ENCODE results near the gene PRICKLE2.

The PRICKLE2 gene

GRCh38 chr3:64190517-64191515 lies 34.5 kb downstream of the PRICKLE2 start:
- TF ChIP-seq CTCF (IDR thresholded peaks at IDR 0.05; ENCODE audit: control insufficient read depth, extremely low read depth, insufficient read depth) = no peak
- DNase-seq (ENCODE audit: low read depth) = no peak

GRCh38 chr3:64188810-64189560 lies 36.3 kb downstream of the PRICKLE2 start:
- TF ChIP-seq CTCF (IDR thresholded peaks at IDR 0.05; ENCODE audit: control insufficient read depth, extremely low read depth, insufficient read depth) = no peak
- peak; percentile 44 for DNase-seq (ENCODE audit: low read depth)
- no peak overlapping the region for H3K4me3 ChIP-seq (ENCODE audit: low read depth, low read length)

More at GRCh38 chr3:64190517-64191515, 34.5 kb downstream of the PRICKLE2 start:
- no peak overlapping the region for H3K4me3 ChIP-seq (ENCODE audit: low read depth, low read length)

- DNase-seq (ENCODE audit: low read depth) = peak; percentile 82
- TF ChIP-seq CTCF (IDR thresholded peaks at IDR 0.05; ENCODE audit: control insufficient read depth, extremely low read depth, insufficient read depth) = no peak
These were observed 38.0 kb downstream of the PRICKLE2 start for GRCh38 chr3:64187065-64187959.

GRCh38 chr3:64186667-64187064 lies 38.6 kb downstream of the PRICKLE2 start:
- TF ChIP-seq CTCF (IDR thresholded peaks at IDR 0.05; ENCODE audit: control insufficient read depth, extremely low read depth, insufficient read depth) = no peak
- DNase-seq (ENCODE audit: low read depth) = no peak
- no peak overlapping the region for H3K4me3 ChIP-seq (ENCODE audit: low read depth, low read length)

More at GRCh38 chr3:64187065-64187959, 38.0 kb downstream of the PRICKLE2 start:
- no peak overlapping the region for H3K4me3 ChIP-seq (ENCODE audit: low read depth, low read length)

- TF ChIP-seq CTCF (IDR thresholded peaks at IDR 0.05; ENCODE audit: control insufficient read depth, extremely low read depth, insufficient read depth) = no peak
- no peak overlapping the region for H3K4me3 ChIP-seq (ENCODE audit: low read depth, low read length)
- no peak for DNase-seq (ENCODE audit: low read depth)
These were observed 39.8 kb downstream of the PRICKLE2 start for GRCh38 chr3:64185436-64185835.

GRCh38 chr3:64184621-64185020 lies 40.6 kb downstream of the PRICKLE2 start:
- no peak for TF ChIP-seq CTCF (IDR thresholded peaks at IDR 0.05; ENCODE audit: control insufficient read depth, extremely low read depth, insufficient read depth)
- H3K4me3 ChIP-seq (ENCODE audit: low read depth, low read length) = no peak overlapping the region
- DNase-seq (ENCODE audit: low read depth) = no peak

Measured in LNCaP clone FGC (cell line).